Endothelial cell of umbilical vein (primary cell): ENCODE results near the gene HINT1. TPM values are rescaled to one million over a fixed set of nuclear protein-coding genes. Genes with fewer than 3 reads are reported as not detected.

Experiments used
- BruUV-seq: library from RNA; stranded (reverse); fragments of 400-500 nt; replicated peaks from 2 replicates; lab custom pipeline; 2021; lab: Mats Ljungman, UMichigan
- CTCF ChIA-PET: fragments of 300-600, 350-600 bp; sonication (Branson Sonifier 250); formaldehyde crosslinking; loops from one replicate; lab custom pipeline; 2021; ENCODE audit warnings: antibody characterized with exemption, inconsistent platforms; lab: Charles Lee
- POLR2A ChIA-PET: fragments of 300-600, 350-600 bp; sonication (Branson Sonifier 250); formaldehyde crosslinking; loops from one replicate; lab custom pipeline; 2021; ENCODE audit warnings: antibody characterized with exemption, inconsistent platforms; lab: Charles Lee
- DNase-seq: peaks from one replicate; pipeline ENCODE4 v3.0.0-alpha.2; 2011; ENCODE audit warnings: low read depth, low spot score
- FAIRE-seq: peaks from 2 replicates; lab custom pipeline; 2011; peaks lifted over from hg19 to GRCh38; lab: Jason Lieb, UNC
- H2AFZ ChIP-seq: 2 replicates; pipeline ENCODE4 v1.6.0; 2012; ENCODE audit warnings: low read depth, low read length, control low read depth, inconsistent platforms
- H3K27ac ChIP-seq: 2 replicates; pipeline ENCODE4 v1.5.1; 2011; ENCODE audit warnings: low read depth, mild to moderate bottlenecking, control low read depth, low read length, moderate library complexity; ENCODE audit not compliant: insufficient read depth
- H3K27me3 ChIP-seq, 2 experiments: 2 replicates each; pipeline versions ENCODE4 v1.6.0 to v1.6.1; 2011; ENCODE audit warnings: low read length in 2 of 2, mixed read lengths in 1 of 2; ENCODE audit not compliant: control insufficient read depth in 2 of 2, insufficient read depth in 2 of 2
- H3K36me3 ChIP-seq, 2 experiments: 2 replicates in 1 of 2; 3 replicates in 1 of 2; pipeline ENCODE4 v1.5.1; 2011; ENCODE audit warnings: low read length in 2 of 2, mild to moderate bottlenecking in 1 of 2, moderate library complexity in 1 of 2; ENCODE audit not compliant: control insufficient read depth in 2 of 2, insufficient read depth in 2 of 2; ENCODE audit errors: extremely low read depth in 1 of 2
- H3K4me1 ChIP-seq: 3 replicates; pipeline ENCODE4 v1.5.1; 2011; ENCODE audit warnings: mild to moderate bottlenecking, low read length; ENCODE audit not compliant: control insufficient read depth, insufficient read depth; ENCODE audit errors: extremely low read depth
- H3K4me2 ChIP-seq: 2 replicates; pipeline ENCODE4 v1.6.1; 2011; ENCODE audit warnings: low read length, control low read depth, mixed read lengths; ENCODE audit not compliant: insufficient read depth
- H3K4me3 ChIP-seq, 3 experiments: fragments of 200-600 bp in 1 of 3; sonication (generic), shearing (Covaris generic) in 1 of 3; replicated peaks in 1 of 3; 2 replicates each; pipeline ENCODE4 v1.5.1; 2011 to 2016; ENCODE audit warnings: control low read depth in 3 of 3, low read length in 3 of 3, mild to moderate bottlenecking in 2 of 3, inconsistent platforms in 1 of 3, low read depth in 1 of 3, moderate library complexity in 1 of 3; ENCODE audit not compliant: insufficient read depth in 1 of 3
- H3K79me2 ChIP-seq: 2 replicates; pipeline ENCODE4 v1.6.0; 2012; ENCODE audit warnings: low read length, inconsistent platforms; ENCODE audit not compliant: control insufficient read depth, insufficient read depth
- H3K9ac ChIP-seq: replicated peaks from 2 replicates; pipeline ENCODE3; 2011; ENCODE audit warnings: low read length, control low read depth; ENCODE audit not compliant: insufficient read depth; ENCODE audit errors: extremely low read depth
- H3K9me1 ChIP-seq: replicated peaks from 3 replicates; pipeline ENCODE4 v1.6.0; 2011; ENCODE audit warnings: mild to moderate bottlenecking, low read length; ENCODE audit not compliant: control insufficient read depth, insufficient read depth; ENCODE audit errors: extremely low read depth
- H3K9me3 ChIP-seq: replicated peaks from 2 replicates; pipeline ENCODE4 v1.5.1; 2012; ENCODE audit warnings: low read length, inconsistent platforms; ENCODE audit not compliant: control insufficient read depth, insufficient read depth
- H4K20me1 ChIP-seq: replicated peaks from 2 replicates; pipeline ENCODE3; 2011; ENCODE audit warnings: mild to moderate bottlenecking, low read length; ENCODE audit not compliant: control insufficient read depth, insufficient read depth; ENCODE audit errors: extremely low read depth
- EZH2 ChIP-seq: IDR thresholded peaks from 2 replicates; pipeline ENCODE4 v1.6.1; 2012; ENCODE audit warnings: borderline replicate concordance, low read depth, mild to moderate bottlenecking, moderate library complexity, low read length, inconsistent platforms; ENCODE audit not compliant: severe bottlenecking
- FOS ChIP-seq: IDR thresholded peaks from 2 replicates; pipeline ENCODE4 v1.6.1; 2011; ENCODE audit warnings: mild to moderate bottlenecking, low read length, moderate library complexity, borderline replicate concordance; ENCODE audit not compliant: insufficient read depth
- GATA2 ChIP-seq: IDR thresholded peaks from 2 replicates; pipeline ENCODE4 v1.7.0; 2011; ENCODE audit warnings: low read depth, mild to moderate bottlenecking, moderate library complexity, mixed read lengths, low read length; ENCODE audit not compliant: insufficient read length, insufficient read depth
- JUN ChIP-seq: IDR thresholded peaks from 2 replicates; pipeline ENCODE4 v1.6.1; 2011; ENCODE audit warnings: borderline replicate concordance, low read depth; ENCODE audit not compliant: insufficient read length, insufficient read depth
- MYC ChIP-seq: IDR thresholded peaks from one replicate; pipeline ENCODE4 v1.6.1; 2011; ENCODE audit warnings: mild to moderate bottlenecking, low read depth, low read length
- POLR2A ChIP-seq: IDR thresholded peaks from 2 replicates; pipeline ENCODE4 v1.6.1; 2012; ENCODE audit warnings: low read depth, mild to moderate bottlenecking, control low read depth, low read length
- POLR2AphosphoS5 ChIP-seq: IDR thresholded peaks from 2 replicates; pipeline ENCODE4 v1.6.1; 2012; ENCODE audit warnings: low read depth, mild to moderate bottlenecking, control low read depth, low read length, moderate library complexity; ENCODE audit not compliant: insufficient read depth
- dilution Hi-C: fragments of 300-500 bp; cut with MboI; formaldehyde crosslinking; loops from one replicate; pipeline ENCODE4 v1.15.0; 2019; ENCODE audit warnings: low sequenced_read_pairs; ENCODE audit not compliant: extremely low pct_ligation_motif_present
- intact Hi-C: fragments of 100-400 bp; cut with micrococcal nuclease; formaldehyde crosslinking; loops from one replicate; pipeline ENCODE4 v1.10.0; 2022
- polyA plus RNA-seq, 4 experiments: library from polyadenylated mRNA; depleted of rRNA in 3 of 4; stranded (reverse) in 3 of 4; unstranded in 1 of 4; fragments of >200 nt; gene quantifications; 2 replicates each; pipeline versions ENCODE4 v1.2.1 to v1.2.3, GENCODE V29; 2011 to 2012; ENCODE audit warnings: missing spikeins in 1 of 4
- total RNA-seq: library from RNA; stranded (reverse); gene quantifications from 2 replicates; pipeline ENCODE4 v1.2.3, GENCODE V29; 2021
- TF ChIP-seq, protein P1 (sequence below), 2 donors: IDR thresholded peaks; 1 replicate in 1 of 2; 2 replicates in 1 of 2; pipeline ENCODE4 v1.5.1; 2011; ENCODE audit warnings: low read length in 2 of 2, mild to moderate bottlenecking in 2 of 2, moderate library complexity in 2 of 2, control low read depth in 1 of 2, inconsistent platforms in 1 of 2, low read depth in 1 of 2; ENCODE audit not compliant: insufficient read depth in 1 of 2; ENCODE audit errors: extremely low read depth in 1 of 2
- TF ChIP-seq, protein P2 (sequence below): IDR thresholded peaks from 2 replicates; pipeline ENCODE4 v1.6.1; 2011; ENCODE audit not compliant: insufficient read depth, insufficient read length

HINT1 gene
- total and polyA plus RNA-seq, 2 donors (not counting 3 experiments of a cell fraction or from before 2014, with no cell fraction given): 221 to 423 TPM

DNA sequence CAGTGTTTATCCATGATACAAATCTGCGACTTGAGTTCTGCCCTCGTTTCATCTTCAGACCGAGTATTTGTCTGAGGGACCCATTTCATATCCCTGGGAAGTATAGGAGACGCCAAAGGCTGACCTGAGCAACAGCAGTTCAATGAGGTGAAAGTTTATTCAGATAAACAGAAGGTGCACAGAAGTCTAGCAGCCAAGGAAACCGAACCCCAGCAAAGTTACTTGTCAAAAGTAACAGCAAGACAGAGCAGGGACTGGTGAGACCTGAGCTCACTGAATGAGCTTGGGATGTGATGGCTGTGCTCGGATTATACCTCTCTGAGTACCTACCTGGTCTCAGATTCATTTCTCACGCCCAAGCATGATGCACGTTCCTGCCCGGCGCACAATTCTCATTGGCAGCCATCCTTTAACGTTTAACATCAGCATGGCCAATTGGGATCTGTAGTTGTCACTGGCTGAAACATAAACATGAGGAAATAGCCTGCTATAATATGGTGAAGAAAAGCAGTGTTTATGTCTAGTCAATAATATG is 6.3 kb upstream of the HINT1 start:
- Histone ChIP-seq H3K4me2 (peak overlapping the region; percentile 91), H3K79me2 (no peaks in the 10 kb centered on the region), H3K27me3 (no peaks in the 10 kb centered on the region), H3K27ac (no peak overlapping the region), H3K4me1 (peaks cover 12% of the 10 kb centered on the region), H4K20me1 (no peaks in the 10 kb centered on the region), H3K36me3 (no peaks in the 10 kb centered on the region), H3K9me1 (no peaks in the 10 kb centered on the region), H3K9me3 (no peaks in the 10 kb centered on the region), H3K4me3 (peak overlapping the region; percentile 25 to 76 (median 46)), H2AFZ (peak overlapping the region; percentile 75), H3K9ac (peak overlapping the region; percentile 35)
- intact Hi-C loops (loop anchor here (5.0 kb wide), 1 partner anchor 466 kb away; the partner anchor contains the start of gene RAPGEF6), dilution Hi-C loops (no loop called here)
- CTCF ChIA-PET: interaction anchor here (0.7 to 1.4 kb wide), 3 partner anchors 26 to 211 kb away, joined by 3 read pairs; no protein-coding TSS in a partner anchor
- DNase-seq (no peak), FAIRE-seq (peak; percentile 24)
- TSS peak; percentile 63 for BruUV-seq
- TF ChIP-seq POLR2A (no peak), FOS (no peak), GATA2 (no peak), MYC (no peak), EZH2 (no peak), POLR2AphosphoS5 (no peak), JUN (no peak)
- TF ChIP-seq, protein P1, sequence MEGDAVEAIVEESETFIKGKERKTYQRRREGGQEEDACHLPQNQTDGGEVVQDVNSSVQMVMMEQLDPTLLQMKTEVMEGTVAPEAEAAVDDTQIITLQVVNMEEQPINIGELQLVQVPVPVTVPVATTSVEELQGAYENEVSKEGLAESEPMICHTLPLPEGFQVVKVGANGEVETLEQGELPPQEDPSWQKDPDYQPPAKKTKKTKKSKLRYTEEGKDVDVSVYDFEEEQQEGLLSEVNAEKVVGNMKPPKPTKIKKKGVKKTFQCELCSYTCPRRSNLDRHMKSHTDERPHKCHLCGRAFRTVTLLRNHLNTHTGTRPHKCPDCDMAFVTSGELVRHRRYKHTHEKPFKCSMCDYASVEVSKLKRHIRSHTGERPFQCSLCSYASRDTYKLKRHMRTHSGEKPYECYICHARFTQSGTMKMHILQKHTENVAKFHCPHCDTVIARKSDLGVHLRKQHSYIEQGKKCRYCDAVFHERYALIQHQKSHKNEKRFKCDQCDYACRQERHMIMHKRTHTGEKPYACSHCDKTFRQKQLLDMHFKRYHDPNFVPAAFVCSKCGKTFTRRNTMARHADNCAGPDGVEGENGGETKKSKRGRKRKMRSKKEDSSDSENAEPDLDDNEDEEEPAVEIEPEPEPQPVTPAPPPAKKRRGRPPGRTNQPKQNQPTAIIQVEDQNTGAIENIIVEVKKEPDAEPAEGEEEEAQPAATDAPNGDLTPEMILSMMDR (IDR thresholded peaks at IDR 0.05; ENCODE audit: extremely low read depth in 1 of 2, insufficient read depth in 1 of 2, low read depth in 1 of 2, low read length in 2 of 2): no peak
- TF ChIP-seq, protein P2, sequence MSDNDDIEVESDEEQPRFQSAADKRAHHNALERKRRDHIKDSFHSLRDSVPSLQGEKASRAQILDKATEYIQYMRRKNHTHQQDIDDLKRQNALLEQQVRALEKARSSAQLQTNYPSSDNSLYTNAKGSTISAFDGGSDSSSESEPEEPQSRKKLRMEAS: no peak
- POLR2A ChIA-PET: no interaction called here
